Fibroblast of upper back skin (primary cell): ENCODE data around the gene OR52N4.
"Not testable (repeated sequence)": the region's sequence is repeated elsewhere in the genome, so short reads cannot be mapped to it uniquely, and the experiment has no call there.

Source experiments
- DNase-seq: peaks from one replicate; pipeline ENCODE4 v3.0.0-alpha.2; 2013

Gene OR52N4

GRCh38 chr11:5753943-5754342 lies at the start of gene OR52N4:
Gene OR52N4 (plus strand): TSS chr11:5754243. CDS start chr11:5754741, 498 bp downstream.
- no peak for DNase-seq

DNA sequence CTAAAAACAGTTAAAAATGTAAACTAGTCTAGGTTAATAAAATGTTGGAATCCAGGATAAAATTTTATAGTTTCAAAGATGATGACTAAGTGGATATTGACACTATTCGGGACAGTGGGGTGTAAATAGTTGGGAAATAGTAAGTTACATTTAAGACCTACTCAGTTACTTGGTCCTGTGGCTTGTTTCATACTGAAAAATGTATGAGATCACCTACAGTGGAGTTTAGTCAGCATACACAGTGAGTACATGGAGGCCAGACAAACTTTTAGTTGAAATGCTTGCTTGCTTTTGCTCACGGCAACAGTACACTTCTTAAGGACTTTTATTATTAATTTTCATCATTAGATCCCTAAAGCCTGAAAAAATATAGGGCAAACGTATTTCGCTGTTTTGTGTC lies 48.4 kb upstream of the OR52N4 start:
- peak; percentile 18 for DNase-seq

DNA sequence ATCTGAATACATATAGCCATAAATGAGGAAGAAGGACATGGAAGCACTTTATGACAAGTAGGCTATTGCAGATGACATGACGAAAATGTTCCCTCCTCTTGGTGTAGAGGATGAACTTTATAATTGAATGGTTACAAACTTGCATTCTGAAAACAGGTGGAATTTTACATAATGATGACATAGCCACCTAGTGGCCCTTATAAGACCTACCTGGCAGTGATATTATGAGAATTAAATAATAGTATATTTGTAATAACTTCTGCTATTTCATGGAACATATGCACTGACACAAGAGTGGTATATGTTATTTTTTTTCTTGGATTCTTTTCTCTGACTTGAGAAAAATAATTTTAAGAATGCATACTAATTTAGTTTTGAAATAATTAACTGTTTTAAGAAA lies 41.5 kb upstream of the OR52N4 start:
- DNase-seq: no peak

GRCh38 chr11:5713695-5714094 lies 40.3 kb upstream of the OR52N4 start:
- no peak for DNase-seq

DNA sequence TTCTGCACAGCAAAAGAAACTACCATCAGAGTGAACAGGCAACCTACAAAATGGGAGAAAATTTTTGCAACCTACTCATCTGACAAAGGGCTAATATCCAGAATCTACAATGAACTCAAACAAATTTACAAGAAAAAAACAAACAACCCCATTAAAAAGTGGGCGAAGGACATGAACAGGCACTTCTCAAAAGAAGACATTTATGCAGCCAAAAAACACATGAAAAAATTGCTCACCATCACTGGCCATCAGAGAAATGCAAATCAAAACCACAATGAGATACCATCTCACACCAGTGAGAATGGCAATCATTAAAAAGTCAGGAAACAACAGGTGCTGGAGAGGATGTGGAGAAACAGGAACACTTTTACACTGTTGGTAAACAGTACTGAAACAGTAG lies 37.5 kb upstream of the OR52N4 start:
- not testable (repeated sequence) for DNase-seq

- DNase-seq: peak; percentile 32
Observed at GRCh38 chr11:5719703-5720495, 34.1 kb upstream of the OR52N4 start.

- no peak for DNase-seq
Observed at GRCh38 chr11:5722622-5723021, 31.4 kb upstream of the OR52N4 start.

GRCh38 chr11:5726351-5726750 lies 27.7 kb upstream of the OR52N4 start:
- no peak for DNase-seq

- no peak for DNase-seq
Observed at GRCh38 chr11:5727691-5728090, 26.4 kb upstream of the OR52N4 start.

- peak; percentile 6 for DNase-seq
Observed at GRCh38 chr11:5736396-5736795, 17.6 kb upstream of the OR52N4 start, which contains the start of gene OR56B1. Gene OR56B1 (plus strand): TSS chr11:5736448. CDS start chr11:5736517, 69 bp downstream.

GRCh38 chr11:5737091-5737490 lies 17.0 kb upstream of the OR52N4 start:
- peak; percentile 75 for DNase-seq

DNA sequence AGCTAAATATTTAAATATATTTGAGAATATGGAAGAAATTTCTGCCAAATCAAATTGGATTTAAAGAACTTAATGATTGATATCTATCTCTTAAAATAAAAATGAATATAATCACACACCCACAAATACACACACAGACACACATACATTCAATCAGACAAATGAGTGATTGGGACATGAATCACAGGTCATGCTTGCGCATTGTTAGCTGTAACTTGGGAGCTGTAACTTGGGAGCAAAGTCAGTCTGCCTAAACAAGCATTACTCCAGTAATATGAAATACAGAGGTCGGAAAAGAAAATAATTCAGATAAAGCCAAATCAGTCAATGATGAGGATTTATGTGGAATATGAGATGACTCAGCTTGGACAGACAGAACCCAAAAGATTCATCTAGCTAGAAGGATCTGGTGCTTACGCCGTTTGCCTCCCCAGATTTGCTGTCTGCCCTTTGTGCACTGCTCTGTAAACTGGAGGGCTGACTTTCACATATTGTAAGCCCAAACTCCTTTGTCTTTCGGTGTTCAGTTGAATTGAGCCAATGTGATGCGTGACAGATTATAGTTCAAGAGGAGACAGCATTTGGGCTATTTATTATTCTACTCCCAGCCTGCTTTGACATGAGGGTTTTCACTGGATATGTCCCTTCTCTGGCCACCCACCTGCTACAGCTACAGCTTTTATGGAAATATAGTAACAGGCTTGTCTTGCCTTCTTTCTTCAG lies 16.2 kb upstream of the OR52N4 start:
- DNase-seq: peak; percentile 29

DNA sequence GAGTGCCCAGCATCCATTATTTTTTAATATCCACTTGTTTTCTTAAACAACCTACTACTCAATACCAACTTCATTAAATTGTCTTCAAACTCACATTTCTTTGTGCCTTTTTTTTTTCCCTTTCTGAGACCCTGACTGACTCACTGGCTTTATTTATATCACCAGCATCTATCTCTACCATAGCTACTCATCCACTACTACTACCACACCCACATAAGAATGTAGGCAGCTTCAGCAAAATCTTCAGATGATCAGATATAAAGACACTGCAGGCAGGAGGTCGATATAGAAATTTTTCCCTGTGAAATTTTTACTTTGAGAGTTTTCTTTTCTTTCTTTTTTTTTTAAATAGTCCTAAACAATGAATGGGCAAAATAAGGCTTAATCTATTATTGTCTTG lies 15.6 kb upstream of the OR52N4 start:
- DNase-seq: no peak

DNA sequence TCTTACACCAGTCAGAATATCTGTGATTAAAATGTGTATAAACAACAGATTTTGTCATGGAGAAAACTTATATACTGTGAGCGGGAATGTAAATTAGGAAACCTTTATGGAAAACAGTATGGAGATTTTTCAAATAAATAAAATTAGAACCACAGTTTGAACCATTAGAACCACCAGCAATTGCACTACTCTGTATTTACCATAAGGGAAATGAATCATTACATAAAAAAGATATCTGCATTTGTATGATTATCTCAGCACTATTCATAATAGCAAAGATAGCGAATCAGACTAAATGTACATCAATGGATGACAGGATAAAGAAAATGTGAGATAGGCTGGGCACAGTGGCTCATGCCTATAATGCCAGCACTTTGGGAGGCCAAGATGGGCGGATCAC lies 7.4 kb upstream of the OR52N4 start:
- DNase-seq: no peak

DNA sequence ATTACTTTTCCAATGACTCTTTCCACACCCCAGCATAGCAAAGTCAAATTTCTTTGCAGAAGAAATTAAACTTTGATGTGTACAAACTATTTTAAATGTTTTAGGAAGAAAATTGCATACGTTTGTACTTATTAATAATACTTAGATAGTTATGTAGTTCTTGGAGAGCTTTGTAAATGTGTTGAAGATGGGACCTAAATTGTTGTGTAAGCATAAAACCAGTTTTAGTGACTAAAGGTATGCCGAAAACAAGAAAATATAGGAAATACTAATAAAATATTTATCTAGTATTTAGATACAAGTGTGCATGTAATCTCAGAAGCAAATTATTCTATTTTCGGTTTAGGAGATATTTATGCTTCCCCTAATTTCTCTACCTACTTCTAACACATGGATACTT lies 4.2 kb upstream of the OR52N4 start:
- DNase-seq: no peak

DNA sequence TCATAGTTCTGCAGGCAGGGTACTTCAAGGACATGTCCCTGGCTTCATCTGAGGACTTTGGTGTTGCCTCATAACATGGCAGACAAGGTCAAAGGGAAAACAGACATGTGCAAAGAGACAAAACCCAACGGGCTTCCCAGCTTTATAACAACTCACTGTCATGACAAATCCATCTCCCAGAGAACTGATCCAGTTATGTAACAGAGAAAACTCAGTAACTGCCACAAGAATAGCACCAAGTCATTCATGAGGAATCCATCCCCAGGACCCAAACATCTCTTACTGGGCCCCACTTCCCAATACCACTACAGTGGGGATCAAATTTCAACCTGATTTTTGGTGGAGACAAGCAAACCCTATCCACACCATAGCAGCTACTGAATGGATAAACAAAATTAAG lies 13.0 kb downstream of the OR52N4 start:
- peak; percentile 0 for DNase-seq

DNA sequence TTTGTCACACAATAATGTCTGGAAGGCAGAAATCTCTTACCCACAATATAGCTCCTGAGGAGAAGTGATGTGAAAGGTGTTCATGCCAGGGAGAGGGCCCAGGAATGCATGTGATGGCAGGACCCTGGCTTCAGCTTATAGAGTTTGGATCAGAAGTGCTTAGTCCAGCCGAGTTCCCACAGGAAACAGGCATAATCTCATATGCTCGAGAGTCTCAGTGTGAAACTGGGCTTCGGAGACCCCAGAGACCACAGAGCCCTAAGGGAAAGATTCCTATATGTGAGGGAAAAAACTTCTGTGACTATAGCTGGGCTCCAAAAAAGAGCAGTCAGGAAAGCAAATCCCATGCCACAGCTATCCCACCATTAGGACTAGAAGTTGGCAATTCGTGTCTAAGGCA lies 29.2 kb downstream of the OR52N4 start, which contains the start of gene OR52N5:
Gene OR52N5 (minus strand): TSS at position 101 of the 400 bp plus-strand sequence. CDS start 4,721 bp downstream, outside the sequence.
- no peak for DNase-seq

GRCh38 chr11:5791165-5791564 lies 37.1 kb downstream of the OR52N4 start, which contains the start of gene OR52N1:
Gene OR52N1 (minus strand): TSS chr11:5791265. CDS start chr11:5788816, 2,449 bp downstream.
- no peak for DNase-seq

- DNase-seq: no peak
Observed at GRCh38 chr11:5796541-5796940, 42.5 kb downstream of the OR52N4 start.

DNA sequence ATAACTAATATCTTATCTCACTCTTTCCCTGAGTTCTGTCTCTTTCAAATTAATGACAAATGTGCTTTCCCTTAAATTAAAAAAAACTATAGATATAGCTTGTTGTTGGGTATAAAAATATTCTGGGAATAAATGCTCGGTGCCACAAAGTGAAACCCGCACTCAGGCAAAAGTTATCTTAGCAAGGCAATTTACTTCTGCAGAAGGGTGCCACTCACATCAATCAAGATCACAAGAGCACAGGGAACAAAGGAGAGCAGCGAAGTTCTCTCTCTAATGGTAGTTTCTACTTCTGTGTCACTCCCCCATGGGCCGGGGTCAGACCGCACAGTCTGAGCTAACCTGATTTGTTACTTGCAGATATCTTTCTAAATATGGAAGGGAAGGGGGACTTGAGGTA lies 49.9 kb downstream of the OR52N4 start:
- DNase-seq: no peak
